Left renal cortex interstitium (tissue), 4 donors: ENCODE measurements around the gene FNDC3B. TPM values are rescaled to one million over a fixed set of nuclear protein-coding genes. Genes with fewer than 3 reads are reported as not detected.

Experiments
- DNase-seq, 4 donors: peaks; one replicate each; pipeline ENCODE4 v3.0.0-alpha.2; 2013; ENCODE audit warnings: low read depth in 4 of 4, low spot score in 2 of 4, missing footprints in 1 of 4
- polyA plus RNA-seq, 4 donors: library from polyadenylated mRNA; unstranded; fragments of 120-200 nt; gene quantifications; one replicate each; pipeline ENCODE4 v1.2.1, GENCODE V29; 2013; ENCODE audit not compliant: insufficient read length in 4 of 4

The FNDC3B gene
- polyA plus RNA-seq, 4 donors = 53.6 to 63.8 (median 59.8) TPM

DNA sequence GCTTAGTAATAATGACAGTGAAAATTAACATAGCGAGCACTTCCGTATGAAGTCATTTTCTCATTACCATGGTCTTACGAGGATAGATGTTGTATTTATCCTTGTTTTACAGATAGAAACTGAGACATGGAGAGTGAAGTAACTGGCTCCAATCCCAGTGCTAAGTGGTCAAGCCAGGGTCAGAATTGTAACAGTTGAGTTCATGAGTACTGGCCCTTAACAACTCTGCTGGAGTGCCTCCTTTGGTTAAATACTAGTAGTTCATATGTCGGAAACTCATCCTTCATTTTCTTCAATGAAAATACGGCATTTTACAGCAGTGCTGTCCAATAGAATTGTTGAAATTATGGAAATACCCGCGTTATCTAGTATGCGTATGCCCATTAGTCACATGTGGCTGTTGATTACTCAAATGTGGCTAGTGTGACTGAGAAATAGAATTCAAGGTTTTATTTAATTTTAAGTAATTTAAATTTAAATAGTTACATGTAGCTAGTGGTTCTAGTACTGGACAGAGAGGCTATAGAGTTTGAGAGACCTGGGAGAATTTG is 32.5 kb downstream of the FNDC3B start:
- no peak for DNase-seq

DNA sequence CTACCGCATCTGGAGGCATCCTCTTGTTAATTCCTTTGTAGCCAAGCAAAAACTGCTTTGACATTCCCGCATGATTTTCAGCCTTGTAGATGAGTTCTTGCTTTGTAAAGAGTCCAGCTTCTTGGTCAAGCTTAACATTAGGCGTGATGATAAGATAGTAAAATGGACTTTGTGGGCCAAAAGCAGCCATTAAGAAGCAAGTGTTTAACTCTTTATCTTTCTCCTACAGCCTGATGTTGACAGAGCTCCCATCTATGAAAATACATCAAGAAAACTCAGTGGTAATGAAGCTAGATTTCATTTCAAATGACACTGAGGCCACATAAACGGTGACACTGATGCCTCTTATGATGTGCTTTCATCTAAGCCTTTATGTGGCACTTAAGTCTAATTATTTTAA is 33.2 kb downstream of the FNDC3B start:
- DNase-seq = no peak

DNA sequence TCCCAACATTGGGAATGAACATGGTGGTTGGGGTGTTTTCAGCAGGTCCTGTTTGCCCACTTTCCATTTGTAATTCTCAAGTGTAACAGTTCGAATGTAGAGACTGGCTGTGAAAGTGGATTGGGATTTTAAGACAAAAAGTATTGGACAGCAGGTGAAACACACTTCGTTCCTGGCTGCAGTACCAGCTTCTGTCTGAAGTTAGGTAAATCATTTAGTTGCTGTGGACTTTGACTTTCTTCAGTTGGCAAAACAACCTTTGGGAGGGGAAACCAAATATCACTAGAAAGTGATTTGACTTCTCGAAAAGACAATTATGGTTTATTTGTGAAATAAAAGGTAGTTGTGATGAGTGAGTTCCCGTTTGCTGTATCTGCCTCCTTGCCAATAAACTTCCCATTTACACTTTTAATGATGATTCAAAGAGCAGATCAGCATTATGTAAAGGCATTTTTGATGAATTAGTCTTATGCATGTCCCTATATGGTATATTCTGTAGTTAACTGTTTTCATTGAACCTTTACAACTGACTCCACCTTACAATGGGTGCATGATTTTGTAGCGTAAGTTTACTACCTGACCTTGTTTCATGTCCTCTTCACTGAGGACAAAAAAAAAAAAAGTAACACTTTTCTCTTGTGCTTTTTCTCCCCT is 34.0 kb downstream of the FNDC3B start:
- no peak for DNase-seq

DNA sequence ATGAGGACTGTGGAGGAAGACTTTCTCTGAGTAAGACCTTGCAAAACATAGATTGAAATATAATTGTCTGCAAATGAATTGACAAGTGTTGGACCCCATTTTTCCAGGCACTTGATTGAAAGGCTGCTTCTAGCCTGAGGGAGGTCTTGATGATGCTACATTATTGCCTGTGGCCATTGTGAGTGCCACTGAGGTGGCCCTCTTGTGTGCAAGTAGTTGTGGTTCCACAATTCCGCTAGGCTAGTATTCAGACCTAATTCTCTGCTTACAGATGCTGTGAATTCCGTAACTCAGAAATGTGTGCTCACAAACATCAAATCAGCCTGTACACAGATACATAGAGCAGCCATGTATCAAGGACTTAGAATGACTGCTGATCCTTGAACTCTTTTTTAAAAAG is 34.7 kb downstream of the FNDC3B start:
- no peak for DNase-seq

DNA sequence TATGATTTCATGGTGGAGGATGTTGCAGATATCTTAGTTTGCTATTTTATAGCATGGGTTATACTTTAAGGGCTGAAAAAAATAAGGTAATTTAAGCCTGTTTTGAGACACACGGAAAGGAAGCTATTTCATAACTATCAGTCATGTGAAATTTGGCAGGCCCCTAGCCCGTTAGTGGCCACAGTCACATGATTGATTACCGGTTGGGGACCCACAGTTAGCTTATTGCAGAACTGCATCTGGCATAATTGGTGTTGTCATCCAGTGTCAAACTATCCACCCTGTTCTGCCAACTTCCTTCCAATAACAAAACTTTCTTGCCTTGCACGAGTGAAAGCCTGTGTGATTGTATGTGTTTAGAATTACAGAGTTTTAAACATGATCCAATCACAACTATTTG is 35.2 kb downstream of the FNDC3B start:
- DNase-seq = no peak

DNA sequence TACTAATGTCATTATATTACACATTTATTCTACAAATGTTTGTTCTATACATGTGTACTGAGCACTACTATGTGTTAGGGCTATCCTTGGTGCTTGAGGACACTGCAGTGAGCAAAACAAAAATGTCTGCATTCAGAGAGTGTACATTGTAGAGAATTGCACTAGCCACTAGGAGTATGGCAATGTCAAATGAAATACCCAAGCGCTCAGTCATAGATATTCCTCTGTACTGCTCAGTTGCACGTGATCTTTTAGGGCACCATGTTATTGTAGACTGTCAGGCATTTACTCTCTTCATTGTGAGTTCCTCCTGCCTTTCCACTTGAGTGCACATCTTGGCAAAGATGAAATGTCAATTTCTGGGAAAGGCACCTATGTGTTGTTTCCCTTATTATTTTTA is 36.8 kb downstream of the FNDC3B start:
- DNase-seq = no peak

DNA sequence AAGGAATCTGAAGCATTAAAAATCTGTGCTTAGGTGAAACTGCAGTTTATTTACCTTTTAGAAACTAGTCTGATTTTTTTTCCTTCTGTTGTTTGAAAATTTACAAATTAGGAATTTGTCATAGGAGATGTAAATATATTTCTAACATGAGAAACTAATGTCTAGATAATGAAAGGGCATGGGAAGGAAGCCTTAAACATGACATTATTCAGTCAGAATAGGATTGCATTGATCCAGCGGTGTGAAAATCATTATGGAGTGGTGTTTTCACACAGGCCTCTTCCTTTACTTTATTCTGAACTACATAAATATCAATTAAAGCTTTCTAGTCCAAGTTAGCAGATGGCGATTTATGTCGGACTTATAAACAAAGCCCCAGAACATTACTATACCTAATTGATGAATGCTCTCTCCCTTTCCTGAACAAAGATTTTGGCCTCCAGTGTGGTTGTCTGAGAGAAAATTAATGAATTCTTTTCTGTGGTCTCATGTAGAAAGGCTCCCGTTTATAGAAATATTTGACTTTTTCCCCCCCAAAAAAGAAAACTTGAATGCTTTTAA is 37.9 kb downstream of the FNDC3B start:
- no peak for DNase-seq

DNA sequence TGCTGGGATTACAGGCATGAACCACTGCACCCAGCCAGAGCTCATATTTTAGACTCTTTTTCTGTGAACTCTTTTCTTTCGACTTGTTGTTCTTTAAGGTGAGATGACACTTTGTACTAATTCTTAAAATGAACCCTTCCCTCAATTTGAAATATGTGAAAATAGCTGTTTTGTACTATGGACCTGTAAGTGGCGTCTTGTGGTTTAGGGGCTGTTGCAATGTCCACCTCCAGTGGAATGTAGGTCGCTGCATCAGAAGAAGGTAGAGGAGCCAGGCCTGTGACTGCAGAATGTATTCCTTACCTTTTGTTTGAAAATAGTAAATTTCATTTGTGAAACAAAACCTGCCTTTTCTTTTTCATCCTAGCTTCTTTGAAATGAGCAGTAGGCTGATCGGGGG is 38.9 kb downstream of the FNDC3B start:
- DNase-seq = no peak

DNA sequence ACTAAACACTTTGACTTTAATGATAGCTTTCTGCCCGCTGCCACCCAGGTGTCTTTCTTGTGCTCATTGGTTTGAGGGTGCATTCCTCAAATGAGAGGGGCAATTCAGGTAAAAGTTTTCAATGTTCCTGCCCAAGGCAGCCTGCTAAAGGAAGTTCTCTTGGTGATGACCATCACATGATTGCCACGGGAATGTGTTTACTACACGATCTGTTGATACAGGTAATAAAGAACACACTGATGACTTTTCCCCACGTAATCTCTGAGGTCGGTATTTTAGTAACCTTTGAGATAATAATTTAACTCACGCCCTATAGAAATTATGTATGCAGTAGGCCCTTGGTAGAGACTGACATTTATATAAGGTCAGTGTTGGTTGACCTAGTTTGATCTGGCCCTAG is 39.3 kb downstream of the FNDC3B start:
- DNase-seq = no peak

DNA sequence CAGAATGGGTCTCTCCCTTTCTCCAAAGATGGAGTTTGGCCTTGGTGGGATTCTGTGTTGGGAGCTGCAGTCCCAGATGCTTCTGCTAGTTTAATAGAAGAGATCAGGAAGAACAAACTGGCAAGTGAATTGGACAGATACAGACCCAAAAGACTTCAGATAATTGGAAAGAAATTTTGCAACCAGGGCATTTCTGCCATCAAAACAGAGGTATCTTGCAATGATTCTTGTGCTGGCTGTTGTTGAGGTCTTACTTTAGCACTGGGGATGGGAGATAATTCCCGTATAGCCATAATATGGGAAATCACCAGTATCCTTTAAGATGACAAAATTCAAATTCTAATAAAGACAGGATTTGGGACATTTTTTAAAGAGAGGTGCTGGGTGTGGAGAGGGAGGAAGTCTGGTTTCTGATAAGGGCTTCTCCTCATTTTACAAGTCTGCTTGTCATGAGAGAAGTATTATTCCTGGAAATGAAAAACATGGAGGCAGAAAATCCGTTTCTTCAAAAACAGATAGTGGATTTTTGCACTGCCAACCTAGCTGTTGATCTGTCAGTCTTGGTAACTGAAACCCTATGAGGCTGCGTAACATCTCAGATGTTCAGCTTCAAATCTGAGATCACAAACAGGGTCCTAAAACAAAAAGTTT is 40.1 kb downstream of the FNDC3B start:
- no peak for DNase-seq

DNA sequence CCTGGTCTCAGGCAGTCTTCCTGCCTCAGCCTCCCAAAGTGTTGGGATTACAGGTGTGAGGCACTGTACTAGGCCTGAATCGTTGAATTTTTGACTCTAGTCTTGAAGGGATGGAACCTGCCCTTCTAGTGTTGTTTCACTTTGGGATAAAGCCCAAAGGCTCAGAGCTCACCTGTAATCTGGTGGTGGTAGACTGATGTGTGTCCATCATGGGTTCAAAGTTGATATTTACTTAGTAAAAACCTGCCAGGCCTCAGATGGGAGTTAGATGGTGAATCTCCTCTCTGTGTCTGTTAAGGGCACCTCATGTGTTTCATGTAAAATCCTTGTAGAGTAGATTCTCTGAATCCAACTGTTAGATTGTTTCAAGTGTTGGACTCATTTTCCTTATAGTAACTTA is 41.1 kb downstream of the FNDC3B start:
- no peak for DNase-seq

DNA sequence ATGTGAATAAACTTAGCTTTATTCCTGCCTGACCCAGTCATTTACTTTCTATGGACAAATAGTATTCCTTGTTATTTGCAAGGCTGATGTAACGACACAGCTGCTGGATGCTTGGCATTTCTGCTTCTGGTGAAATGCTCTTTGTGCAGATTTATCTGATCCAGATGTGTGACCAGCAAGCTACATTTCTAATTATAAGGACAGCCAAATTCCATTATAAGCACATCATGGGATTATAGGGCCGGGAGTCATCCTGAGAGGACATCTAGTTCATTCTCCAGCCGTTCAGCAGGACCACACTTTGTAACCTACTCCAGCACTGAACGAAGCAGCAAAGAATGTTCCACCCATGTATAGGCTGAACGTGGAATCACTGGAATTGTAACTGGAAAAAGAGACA is 42.9 kb downstream of the FNDC3B start:
- DNase-seq = no peak

DNA sequence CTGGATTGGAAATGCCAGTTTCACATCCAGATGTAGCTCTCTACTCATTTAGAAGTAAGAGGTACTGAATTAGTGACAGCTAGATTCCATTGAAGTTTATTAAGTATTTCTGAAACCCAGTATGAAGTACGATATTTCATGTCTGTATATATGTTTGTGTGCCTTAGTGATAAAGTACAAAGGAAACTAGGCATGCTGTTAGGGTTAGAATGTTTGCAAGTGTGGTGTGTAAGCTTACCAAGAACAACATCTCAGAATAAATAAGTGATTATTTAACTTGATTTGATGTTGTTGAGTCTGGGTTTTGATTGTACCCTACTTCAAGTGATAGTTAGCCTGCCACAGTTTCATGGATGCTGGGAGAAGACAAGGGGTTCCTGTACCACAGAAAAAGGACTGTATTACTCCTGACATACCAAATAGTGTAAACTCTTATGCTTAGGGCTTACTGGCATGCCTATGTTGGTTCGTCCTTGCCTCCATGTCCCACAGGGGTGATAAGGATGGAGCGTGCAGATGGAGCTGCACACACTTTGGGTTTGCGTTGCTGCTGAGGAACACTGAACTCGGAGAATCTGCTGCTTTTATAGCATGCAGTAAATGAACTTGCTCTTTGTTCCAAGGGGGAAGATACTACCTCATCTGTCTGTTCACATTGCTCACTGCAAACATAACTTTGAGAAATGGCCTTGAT is 43.6 kb downstream of the FNDC3B start:
- no peak for DNase-seq

DNA sequence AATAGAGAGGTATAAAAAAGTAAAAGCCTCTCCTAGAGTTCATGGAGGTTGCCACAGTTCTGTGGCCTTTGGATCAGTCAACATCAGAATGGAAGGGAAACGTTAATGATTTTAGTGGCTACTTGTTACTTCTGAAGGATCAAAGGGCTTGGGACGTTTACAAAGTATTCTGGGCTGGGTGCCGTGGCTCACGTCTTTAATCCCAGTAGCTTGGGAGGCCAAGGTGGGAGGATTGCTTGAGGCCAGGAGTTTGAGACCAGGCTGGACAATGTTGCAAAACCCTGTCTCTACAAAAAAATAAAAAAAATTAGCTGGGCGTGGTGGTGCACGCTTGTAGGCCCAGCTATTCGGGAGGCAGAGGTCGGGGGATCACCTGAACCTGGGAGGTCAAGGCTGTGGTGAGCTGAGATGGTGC is 44.6 kb downstream of the FNDC3B start:
- no peak for DNase-seq

DNA sequence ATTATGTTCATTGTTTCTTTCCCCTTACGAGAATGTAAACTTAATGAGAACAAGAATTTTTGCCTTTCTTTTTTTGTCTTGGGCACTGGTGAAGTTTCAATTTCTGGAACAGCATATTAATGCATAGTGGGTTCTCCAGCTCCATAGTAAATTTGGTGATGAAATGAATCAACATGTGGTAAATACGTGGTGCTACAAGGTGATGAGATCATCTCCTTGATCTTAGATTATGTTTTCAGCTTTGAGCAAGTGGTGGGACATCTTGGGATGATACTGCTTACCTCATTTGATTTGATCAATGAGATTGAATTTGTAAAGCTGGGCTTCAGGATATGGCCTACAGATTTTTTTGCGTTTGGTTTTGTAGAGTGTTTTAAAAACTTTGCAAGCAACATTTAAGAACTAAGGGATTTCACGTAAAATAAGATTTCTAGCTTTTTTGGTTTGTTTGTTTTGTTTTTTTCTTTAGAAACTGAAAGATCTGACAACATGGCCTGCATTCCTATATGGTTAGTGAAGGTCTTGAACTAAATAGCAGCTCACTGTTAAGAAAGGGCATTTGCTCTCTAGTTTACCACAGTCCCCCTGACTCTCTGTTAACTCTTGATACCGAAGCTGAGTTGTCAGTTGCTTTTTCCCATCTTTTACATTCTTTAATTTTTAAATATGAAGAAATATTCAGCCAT is 45.6 kb downstream of the FNDC3B start:
- no peak for DNase-seq

DNA sequence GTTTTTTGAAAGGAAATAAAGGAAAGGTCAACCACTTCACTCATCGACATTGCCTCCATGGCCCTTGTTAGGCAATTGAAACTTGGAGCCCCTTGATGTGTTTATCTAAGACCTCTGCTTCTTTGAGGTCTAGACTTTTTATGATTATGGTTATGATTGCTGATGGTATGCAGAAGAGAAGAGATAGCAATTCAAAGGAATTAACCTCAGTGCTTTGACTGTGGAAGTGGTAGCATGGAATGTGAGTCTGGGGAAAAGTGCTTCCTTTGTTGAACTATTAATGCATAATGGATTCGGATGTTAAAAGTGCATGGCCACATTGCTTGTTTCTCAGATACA is 46.1 kb downstream of the FNDC3B start:
- no peak for DNase-seq

DNA sequence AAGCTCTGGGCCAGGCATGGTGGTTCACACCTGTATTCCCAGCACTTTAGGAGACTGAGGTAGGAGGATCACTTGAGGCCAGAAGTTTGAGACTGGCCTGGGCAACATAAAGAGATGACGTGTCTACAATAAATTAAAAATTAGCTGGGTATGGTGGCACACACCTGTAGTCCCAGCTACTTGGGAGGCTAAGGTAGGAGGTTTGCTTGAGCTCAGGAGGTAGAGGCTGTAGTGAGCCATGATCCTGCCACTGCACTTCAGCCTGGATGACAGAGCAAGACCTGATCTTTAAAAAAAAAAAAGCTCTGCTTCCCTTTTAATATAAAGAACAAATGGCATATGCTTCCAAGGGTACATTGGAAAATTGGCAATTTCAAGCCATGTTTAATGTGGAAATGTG is 46.7 kb downstream of the FNDC3B start:
- DNase-seq = no peak

DNA sequence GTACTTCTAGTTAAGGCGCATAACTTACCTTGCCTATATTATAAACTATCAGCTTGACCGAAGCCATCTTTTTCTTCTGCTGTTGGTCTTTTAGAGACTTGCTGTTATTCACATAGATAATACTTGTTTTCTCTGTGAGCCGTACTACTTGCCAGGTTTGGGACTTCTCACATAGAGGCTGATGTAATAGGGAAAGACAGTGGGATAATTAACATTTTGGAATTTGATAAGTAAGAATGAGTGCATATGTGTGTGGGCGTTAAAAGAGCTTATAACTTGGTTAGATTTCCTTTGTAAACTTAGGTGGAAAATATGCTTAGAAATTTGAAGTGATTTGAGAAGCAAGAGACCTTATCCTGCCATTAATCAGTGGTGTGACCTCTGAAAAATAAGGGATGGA is 47.8 kb downstream of the FNDC3B start:
- no peak for DNase-seq

DNA sequence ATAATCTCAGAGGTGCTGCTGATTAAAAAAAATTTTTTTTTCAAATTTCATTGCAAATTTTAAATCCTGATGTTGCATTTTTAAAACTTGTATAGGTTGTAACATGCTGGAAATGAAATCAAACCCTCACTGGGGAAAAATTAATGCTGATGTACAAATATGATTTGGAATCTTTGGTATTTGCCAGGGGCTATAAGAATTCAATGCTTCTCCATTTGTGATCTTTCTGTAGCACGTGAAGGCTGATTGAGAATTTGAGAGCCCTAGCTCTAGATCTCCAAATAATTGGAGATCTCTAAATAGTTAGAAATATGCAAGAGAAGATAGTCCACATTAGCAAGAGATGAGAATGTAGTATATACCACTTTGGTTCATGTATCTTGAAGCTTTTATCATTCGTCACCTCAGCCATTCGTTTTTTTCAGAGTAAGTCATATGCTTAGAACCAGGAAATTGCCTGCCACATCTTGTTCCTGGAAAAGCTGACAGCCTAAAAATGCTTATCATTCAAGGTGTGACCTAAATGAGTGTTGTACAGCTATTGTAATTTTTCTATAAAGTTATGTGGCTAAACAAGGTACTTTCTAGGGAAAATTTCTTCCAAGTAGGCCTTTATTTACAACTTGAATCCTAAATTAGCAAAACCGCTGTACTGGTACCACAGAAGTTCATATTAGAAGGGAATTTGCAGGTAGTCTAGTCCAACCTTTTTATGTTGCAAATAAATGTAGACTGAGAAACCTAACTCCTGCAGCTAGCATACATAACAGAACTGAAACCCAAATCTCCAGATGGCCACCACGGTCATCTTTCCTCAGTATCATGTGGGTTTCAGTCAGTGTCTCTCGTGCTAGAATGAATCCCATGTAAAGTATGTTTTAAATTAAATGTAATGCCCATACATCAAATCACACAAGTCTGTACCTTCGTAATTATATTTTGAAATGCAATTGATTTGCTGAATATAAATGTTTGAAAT is 48.5 kb downstream of the FNDC3B start:
- DNase-seq = no peak

DNA sequence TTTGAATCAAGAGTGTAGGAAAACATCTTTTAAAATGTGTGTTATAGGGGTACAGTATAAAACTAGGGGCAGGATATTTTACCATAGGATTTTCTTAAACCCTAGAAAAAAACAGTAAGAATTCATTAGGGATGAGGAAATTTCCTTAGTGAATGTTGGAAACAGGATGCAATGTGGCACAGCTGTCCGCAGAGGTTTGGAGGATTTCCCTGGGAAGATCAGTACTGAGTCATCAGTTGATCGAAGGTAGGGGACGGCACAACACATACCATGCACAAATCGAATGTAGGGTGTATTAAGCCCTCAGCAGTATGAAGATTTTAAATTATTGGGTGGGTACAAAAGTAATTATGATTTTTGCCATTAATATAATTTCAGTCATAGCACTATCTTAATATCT is 49.9 kb downstream of the FNDC3B start:
- DNase-seq = no peak
